MM.1S (cell line): Measurements from ENCODE around the gene CCDC54.

ENCODE experiments used
- DNase-seq: peaks from one replicate; pipeline ENCODE4 v3.0.0-alpha.2; 2015
- H2AFZ ChIP-seq: fragments of 300-600 bp; sonication (generic); 2 replicates; pipeline ENCODE4 v1.6.0; 2016; ENCODE audit warnings: antibody characterized with exemption, low read length
- H3F3A ChIP-seq: fragments of 300-600 bp; sonication (generic); 2 replicates; pipeline ENCODE4 v1.6.1; 2016; ENCODE audit warnings: mild to moderate bottlenecking, antibody characterized with exemption, low read length, moderate library complexity, mixed read lengths; ENCODE audit not compliant: insufficient read depth
- H3K27ac ChIP-seq: fragments of 300-600 bp; sonication (generic); 2 replicates; pipeline ENCODE4 v1.5.1; 2016; ENCODE audit warnings: mild to moderate bottlenecking, low read length
- H3K27me3 ChIP-seq: fragments of 300-600 bp; sonication (generic); replicated peaks from 2 replicates; pipeline ENCODE4 v1.6.0; 2016; ENCODE audit warnings: low read length; ENCODE audit not compliant: insufficient read depth
- H3K36me3 ChIP-seq: fragments of 300-600 bp; sonication (generic); replicated peaks from 2 replicates; pipeline ENCODE4 v1.6.1; 2016; ENCODE audit warnings: mild to moderate bottlenecking, low read length, mixed read lengths; ENCODE audit not compliant: insufficient read depth
- H3K4me1 ChIP-seq: fragments of 300-600 bp; sonication (generic); 2 replicates; pipeline ENCODE4 v1.6.1; 2016; ENCODE audit warnings: low read length, mixed read lengths
- H3K4me2 ChIP-seq: fragments of 300-600 bp; sonication (generic); 2 replicates; pipeline ENCODE4 v1.6.0; 2016; ENCODE audit warnings: low read depth, low read length
- H3K4me3 ChIP-seq: fragments of 300-600 bp; sonication (generic); 2 replicates; pipeline ENCODE4 v1.5.1; 2016; ENCODE audit warnings: low read length, mixed read lengths
- H3K79me2 ChIP-seq: fragments of 300-600 bp; sonication (generic); 2 replicates; pipeline ENCODE4 v1.6.1; 2016; ENCODE audit warnings: mixed run types, low read length, mixed read lengths
- H3K9ac ChIP-seq: fragments of 300-600 bp; sonication (generic); 2 replicates; pipeline ENCODE4 v1.6.1; 2016; ENCODE audit warnings: low read length, mixed read lengths
- H3K9me2 ChIP-seq: fragments of 300-600 bp; sonication (generic); replicated peaks from 2 replicates; pipeline ENCODE4 v1.6.1; 2016; ENCODE audit warnings: mild to moderate bottlenecking, low read length, mixed read lengths; ENCODE audit not compliant: insufficient read depth
- H3K9me3 ChIP-seq: fragments of 300-600 bp; sonication (generic); replicated peaks from 2 replicates; pipeline ENCODE4 v1.6.1; 2016; ENCODE audit warnings: mild to moderate bottlenecking, low read length, mixed read lengths; ENCODE audit not compliant: insufficient read depth
- H4K20me1 ChIP-seq: fragments of 300-600 bp; sonication (generic); 2 replicates; pipeline ENCODE4 v1.6.1; 2016; ENCODE audit warnings: mild to moderate bottlenecking, low read length, moderate library complexity, mixed read lengths; ENCODE audit not compliant: insufficient read depth
- CTCF ChIP-seq: fragments of 300-600 bp; sonication (generic); IDR thresholded peaks from 2 replicates; pipeline ENCODE4 v1.5.1; 2016; ENCODE audit warnings: antibody characterized with exemption, low read length, mixed read lengths
- EZH2 ChIP-seq: fragments of 300-600 bp; sonication (generic); optimal IDR thresholded peaks from 2 replicates; pipeline ENCODE3; 2017; ENCODE audit warnings: low read depth, mild to moderate bottlenecking, antibody characterized with exemption, low read length, mixed read lengths
- EZH2phosphoT487 ChIP-seq: fragments of 300-600 bp; sonication (generic); IDR thresholded peaks from 2 replicates; pipeline ENCODE4 v1.6.1; 2018; ENCODE audit warnings: antibody characterized with exemption, low read length

CCDC54 gene

DNA sequence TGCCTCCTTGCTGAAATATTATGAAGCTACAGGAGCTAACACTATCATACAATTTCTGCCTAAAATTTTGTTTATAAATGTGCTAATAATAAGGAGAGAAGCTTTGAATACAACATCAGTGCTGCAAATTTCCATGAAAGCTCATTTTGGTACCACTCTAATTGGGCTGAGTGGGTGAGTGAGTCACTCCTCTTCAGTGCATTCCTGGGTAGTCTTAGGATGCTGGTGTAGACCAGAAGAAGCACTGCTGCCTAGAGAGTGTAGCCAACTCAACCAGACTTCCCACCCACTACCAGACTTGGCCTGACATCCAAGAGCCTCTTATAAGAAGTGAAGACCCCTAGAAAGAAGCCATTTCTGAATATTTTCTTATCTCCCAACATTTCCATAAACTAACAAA is 32.5 kb upstream of the CCDC54 start:
- Histone ChIP-seq H3K9me2 (no peaks in the 10 kb centered on the region), H3K9ac (no peak overlapping the region), H3F3A (no peaks in the 10 kb centered on the region), H3K4me3 (no peak overlapping the region), H3K4me2 (no peak overlapping the region), H3K36me3 (no peaks in the 10 kb centered on the region), H3K9me3 (no peaks in the 10 kb centered on the region), H3K27ac (no peak overlapping the region), H2AFZ (no peak overlapping the region), H3K4me1 (no peaks in the 10 kb centered on the region), H4K20me1 (no peaks in the 10 kb centered on the region), H3K79me2 (no peaks in the 10 kb centered on the region), H3K27me3 (no peaks in the 10 kb centered on the region)
- no peak for DNase-seq
- TF ChIP-seq EZH2 (no peak), CTCF (no peak), EZH2phosphoT487 (no peak)

GRCh38 chr3:107345822-107346405 is 31.3 kb upstream of the CCDC54 start:
- Histone ChIP-seq H3K4me2 (no peak overlapping the region), H3K79me2 (no peaks in the 10 kb centered on the region), H3K27ac (no peak overlapping the region), H3K36me3 (no peaks in the 10 kb centered on the region), H3K4me3 (no peak overlapping the region), H3K9me3 (no peaks in the 10 kb centered on the region), H3K4me1 (no peaks in the 10 kb centered on the region), H3F3A (no peaks in the 10 kb centered on the region), H3K9ac (no peak overlapping the region), H2AFZ (no peak overlapping the region), H3K27me3 (no peaks in the 10 kb centered on the region), H3K9me2 (no peaks in the 10 kb centered on the region), H4K20me1 (no peaks in the 10 kb centered on the region)
- TF ChIP-seq EZH2 (no peak), CTCF (no peak), EZH2phosphoT487 (no peak)
- DNase-seq: no peak

DNA sequence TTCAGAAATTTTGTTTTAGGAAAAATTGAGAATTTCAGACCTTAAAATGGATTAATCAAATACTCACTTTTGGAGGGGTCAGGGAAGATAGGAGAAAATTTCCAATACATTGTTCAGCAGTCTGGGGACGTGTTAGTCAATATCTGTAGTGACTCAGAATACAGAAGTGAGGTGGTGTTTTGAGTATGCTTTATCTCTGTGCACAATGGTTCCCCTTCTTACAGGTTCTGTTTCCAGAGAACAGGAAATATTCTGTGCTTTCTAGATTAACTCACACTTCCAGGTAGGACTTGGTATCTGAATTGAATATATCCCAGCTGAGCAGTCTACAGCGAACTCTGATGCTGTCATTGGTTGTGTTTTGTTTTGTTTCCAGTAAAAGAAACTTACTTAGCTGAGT is 30.7 kb upstream of the CCDC54 start:
- no peaks in the 10 kb centered on the region for H3K9me2 ChIP-seq
- H3K27me3 ChIP-seq: no peaks in the 10 kb centered on the region
- H2AFZ ChIP-seq: no peak overlapping the region
- H4K20me1 ChIP-seq: no peaks in the 10 kb centered on the region
- H3K4me2 ChIP-seq: no peak overlapping the region
- H3K4me1 ChIP-seq: no peaks in the 10 kb centered on the region
- no peaks in the 10 kb centered on the region for H3K9me3 ChIP-seq
- H3K36me3 ChIP-seq: no peaks in the 10 kb centered on the region
- no peaks in the 10 kb centered on the region for H3F3A ChIP-seq
- H3K9ac ChIP-seq: no peak overlapping the region
- no peak for DNase-seq
- no peaks in the 10 kb centered on the region for H3K79me2 ChIP-seq
- no peak overlapping the region for H3K4me3 ChIP-seq
- TF ChIP-seq CTCF (no peak), EZH2 (no peak), EZH2phosphoT487 (no peak)
- H3K27ac ChIP-seq: no peak overlapping the region
